NCI-H1930 (cell line): ENCODE results near the gene ACR.
A peak's percentile ranks its signal among the peaks of the same experiment; 100 is the strongest.

ENCODE experiments used
- DNase-seq, 2 experiments: peaks; one replicate each; lab custom pipeline; 2025; lab: John Stamatoyannopoulos, UW

The ACR gene

DNA sequence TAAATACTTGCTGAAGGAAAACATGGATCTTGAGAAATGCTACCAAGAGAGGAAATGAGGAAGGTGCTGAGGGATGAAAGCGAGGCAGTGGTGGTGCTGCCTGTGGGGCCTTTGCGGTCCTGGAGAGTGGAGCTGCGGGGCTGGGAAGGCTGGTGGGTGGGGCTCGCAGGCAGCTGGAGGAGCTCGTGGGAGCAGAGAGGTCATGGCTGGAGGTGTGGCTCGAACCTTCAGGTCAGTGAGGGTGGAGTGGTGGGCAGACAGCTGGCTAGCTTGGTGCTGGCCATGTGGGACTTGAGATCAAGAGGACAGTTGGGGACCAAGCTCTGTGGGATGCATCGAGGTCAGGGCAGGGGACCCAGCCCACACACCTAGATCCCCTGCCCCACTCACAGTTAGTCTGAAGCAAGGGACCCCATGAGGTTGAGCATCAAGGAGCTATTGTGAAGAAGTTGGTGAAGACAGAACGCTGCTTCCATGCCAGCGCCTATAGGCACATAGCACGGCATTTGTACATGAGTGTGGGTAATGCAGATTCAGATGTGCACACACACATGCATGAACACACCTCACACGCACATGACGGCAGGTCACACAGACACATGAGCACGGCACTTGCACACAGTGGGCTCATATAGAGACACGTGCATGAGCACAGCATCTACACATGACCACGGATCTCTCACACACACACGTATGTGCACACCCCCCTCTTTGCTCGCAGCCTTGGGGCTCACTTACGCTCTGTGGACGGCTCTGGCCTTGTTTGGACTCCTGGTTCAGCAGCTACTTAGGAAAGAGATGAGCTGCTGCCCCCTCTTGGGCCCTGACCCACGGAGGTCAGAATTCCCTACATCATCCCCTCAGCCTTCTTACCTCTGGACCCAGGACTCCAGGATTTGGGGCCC, 34.9 kb upstream of the ACR start:
- no peak for DNase-seq

DNA sequence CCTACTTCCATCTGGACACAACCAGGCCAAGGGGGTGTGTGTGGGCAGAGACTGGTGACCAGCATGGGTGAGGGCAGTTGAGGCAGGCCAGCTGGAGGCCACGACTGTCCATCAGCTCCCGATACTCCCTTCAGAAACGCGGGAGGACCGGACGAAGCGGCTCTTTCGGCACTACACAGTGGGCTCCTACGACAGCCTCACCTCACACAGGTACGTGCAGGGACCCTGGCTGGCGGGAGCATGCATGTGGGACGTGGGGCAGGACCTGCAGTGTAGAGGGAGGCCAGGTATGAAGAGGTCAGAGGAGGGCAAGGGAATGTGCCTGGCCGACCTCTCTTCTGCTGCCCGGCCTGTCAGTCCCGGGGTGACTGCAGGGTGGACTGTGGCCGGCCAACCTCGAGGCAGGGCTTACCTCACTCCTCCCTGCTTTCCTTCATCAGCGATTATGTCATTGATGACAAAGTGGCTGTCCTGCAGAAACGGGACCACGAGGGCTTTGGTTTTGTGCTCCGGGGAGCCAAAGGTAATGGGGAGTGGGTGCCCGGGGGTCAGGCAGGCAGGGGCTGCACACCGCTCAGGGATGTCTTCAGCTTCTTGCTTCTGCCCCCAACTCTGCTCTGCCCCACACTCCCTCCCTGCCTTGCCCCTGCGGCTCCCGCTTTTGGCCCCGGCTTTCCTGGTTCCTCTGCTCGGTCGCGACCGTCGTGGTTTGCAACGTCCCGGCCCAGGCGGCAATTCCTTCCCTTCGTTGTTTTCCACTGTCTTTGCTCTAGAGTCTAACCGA, 34.1 kb upstream of the ACR start:
- DNase-seq = no peak

DNA sequence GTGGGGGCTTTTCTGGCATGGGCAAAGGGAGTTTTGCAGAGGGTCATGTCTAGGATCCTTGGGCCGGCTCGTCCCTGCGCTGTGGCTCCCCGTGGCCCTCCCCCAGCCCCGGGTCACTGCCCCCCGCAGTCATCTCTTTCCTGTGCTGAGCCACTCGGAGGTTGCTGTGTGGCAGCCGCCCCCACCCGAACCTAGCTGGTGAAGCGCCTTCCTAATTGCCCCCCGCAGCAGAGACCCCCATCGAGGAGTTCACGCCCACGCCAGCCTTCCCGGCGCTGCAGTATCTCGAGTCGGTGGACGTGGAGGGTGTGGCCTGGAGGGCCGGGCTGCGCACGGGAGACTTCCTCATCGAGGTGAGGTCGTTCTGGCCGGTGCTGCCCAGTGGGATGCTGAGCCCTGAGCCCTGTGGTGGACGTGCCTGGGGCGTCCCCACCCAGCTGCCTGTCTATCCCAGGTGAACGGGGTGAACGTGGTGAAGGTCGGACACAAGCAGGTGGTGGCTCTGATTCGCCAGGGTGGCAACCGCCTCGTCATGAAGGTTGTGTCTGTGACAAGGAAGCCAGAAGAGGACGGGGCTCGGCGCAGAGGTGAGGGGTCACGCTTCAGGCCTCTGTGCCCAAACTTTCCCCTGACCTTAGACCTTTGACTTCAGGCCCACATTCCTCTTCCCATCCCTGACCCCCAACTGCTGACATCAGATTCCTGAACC, 33.3 kb upstream of the ACR start:
- DNase-seq = no peak

DNA sequence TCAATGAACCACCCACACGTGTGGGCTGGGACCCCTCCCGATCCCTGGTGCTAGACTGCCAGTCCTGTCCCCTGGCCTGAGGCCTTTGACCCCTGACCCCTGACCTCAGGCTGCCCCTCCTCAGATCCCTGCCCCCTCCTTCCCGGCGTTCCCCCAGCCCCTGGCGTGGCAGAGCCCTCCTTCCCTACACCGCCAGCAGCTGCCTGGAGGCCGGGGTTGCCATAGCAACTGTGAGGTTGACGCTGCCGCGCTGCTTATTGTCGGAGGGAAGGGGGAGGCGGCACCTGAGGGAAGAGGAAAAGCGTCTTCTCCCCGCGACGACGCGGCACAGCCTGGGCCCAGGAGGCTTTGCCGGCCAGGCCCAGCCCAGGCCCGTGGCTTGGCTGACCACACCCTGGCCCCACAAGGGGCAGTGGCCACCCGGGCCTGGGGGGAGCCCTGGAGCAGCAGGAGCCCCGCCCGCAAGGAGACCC, 32.7 kb upstream of the ACR start:
- peak; percentile 70 to 81 for DNase-seq

DNA sequence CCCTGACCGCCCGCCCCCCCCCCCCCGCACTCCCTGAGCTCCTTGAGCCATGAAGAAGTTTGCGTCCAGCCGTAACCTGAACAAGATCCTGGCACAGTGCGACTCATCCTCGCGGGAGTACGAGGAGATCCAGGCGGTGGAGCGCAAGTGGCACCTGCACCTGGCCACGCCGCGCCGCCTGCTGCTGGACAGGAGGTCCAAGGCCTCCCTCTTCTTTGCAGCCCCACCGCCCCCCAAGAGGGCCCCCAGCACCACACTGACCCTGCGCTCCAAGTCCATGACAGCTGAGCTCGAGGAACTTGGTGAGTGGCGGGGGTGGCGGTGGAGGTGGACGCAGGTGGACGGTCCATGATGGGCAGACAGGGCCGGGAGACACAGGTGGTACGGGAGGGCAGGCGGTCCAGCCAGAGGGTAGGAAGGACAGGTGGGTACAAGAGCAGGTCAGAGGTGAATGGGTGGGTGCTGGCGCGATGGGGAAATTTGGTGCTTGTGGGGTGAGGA, 32.1 kb upstream of the ACR start:
- no peak for DNase-seq

DNA sequence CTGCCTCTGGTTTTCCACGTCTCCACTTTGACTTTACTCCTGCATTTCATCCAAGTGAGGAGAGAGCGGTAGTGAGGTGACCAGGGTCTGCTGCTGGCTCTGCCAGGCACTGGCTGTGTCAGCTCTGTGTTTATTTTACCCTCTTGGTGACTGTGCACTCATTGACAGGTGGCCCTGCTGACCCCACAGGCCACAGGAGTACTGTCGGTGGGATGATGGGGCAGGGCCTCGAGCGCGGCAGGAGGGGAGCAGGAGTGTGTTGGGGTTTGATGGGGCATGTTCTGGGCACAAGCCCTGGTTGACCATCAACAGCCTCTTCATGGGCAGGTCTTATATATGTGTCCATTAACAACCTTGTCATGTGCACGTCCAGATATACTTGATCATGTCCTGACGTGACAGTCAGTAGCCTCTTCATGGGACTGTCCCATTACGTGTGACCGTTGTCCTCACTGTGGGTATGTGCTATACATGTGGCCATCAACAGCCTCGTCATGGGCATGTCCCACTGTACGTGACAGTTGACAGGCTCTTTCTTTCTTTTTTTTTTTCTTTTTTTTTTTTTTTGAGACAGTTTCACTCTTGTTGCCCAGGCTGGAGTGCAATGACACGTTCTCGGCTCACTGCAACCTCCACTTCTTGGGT, 31.4 kb upstream of the ACR start:
- no peak for DNase-seq

DNA sequence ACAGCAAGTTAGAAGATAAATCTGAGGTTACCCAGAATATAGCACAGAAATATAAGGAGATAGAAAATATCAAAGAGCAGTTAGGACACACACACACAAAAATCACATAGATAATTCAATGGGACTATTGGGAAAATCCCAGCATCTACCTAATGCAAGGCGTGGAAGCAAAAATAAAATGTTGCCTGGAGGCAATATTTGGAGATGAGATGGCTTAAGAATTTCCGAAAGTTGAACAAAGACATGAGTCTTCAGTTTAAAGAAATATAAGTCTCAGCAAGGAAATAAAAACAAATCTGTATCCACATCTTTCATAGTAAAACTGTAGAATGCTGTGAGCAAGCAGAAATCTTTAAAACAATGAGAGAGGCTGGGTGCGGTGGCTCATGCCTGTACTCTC, 29.5 kb upstream of the ACR start:
- DNase-seq = no peak

DNA sequence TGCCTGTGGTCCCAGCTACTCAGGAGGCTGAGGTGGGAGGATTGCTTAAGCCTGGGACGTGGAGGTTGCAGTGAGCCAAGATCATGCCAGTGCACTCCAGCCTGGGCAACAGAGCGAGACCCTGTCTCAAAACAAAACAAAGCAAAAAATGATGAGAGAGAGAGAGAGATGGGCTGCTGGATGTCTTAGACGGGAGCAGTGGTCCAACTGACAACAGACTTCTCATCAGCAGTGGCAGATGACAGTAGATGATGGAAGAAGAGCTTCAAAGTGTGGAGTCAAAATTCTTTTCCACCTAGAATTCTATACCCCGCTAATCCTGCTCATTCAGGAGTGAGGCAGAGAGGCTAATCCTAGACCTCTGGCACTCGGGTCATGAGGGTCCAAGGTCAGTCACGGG, 29.0 kb upstream of the ACR start:
- no peak for DNase-seq

DNA sequence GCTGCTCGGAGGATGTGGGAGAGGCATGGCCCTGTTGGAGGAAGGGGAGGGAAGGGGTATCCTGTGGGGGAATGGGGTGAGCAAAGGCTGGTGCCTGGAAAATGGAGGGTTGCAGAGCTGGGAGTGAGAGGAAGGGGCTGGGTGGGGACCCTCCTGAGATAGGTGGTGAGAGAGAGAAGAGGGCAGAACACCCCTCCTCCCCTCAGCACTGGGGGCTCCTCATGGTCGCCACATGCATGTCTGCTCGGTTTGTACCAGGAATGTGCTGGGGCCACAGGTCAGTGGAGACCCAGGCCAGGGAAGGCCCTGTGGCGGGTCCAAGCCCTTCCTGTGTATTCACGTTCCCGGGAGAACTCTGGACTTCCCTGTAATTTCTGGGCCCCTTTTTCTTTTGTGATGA, 27.8 kb upstream of the ACR start:
- no peak for DNase-seq

DNA sequence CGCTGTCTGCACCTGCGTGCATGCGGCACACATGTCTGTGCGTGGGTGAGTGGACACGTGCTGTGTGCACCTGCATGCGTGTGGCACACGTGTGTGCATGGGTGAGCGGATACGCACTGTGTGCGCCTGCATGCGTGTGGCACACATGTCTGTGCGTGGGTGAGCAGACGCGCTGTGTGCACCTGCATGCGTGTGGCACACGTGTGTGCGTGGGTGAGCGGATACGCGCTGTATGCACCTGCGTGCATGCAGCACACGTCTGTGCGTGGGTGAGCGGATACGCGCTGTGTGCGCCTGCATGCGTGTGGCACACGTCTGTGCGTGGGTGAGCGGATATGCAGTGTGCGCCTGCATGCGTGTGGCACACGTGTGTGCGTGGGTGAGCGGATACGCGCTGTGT, 27.1 kb upstream of the ACR start:
- DNase-seq = no peak

DNA sequence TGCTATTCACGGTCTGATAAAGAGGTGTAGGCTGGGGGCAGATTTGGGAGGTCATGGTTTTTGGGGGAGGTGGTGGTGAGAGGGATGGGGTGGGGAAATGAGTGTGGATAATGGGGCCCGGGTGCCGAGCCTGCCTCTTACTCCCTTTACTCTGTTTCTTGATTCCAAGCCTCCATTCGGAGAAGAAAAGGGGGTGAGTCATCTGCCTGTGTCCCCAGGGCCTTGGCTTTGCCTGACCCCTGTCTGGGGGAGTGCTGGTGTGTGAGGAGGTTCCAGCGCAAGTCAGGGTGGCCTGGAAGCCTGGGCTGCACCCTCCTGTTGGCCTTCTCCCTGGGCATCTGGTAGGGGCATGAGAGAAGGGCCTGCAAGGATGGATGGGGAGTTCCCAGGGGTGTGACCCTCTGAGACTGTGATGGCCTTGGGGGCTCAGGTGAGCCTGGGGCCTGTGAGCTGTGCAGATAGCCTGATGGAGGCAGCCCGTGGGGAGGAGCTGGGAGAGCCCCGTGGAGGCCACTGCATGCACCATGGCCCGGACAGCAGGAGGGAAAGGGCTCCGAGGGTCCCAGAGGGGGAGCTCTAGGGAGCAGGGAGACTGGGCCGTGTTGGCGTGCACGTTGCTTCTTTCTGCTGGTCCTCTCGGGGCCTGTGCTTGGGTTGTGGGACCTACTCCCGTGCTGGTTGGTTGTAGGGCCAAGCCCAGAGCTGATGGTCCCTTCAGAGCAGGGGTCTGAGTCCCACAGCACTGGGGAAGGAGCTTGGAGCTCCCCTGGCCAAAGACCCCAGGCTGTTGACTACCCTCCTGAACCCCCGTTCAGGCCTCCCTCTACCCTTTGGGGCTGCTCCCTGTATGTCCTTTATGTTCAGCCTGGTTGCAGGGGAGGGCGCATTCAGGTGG, 26.3 kb upstream of the ACR start:
- DNase-seq = no peak

DNA sequence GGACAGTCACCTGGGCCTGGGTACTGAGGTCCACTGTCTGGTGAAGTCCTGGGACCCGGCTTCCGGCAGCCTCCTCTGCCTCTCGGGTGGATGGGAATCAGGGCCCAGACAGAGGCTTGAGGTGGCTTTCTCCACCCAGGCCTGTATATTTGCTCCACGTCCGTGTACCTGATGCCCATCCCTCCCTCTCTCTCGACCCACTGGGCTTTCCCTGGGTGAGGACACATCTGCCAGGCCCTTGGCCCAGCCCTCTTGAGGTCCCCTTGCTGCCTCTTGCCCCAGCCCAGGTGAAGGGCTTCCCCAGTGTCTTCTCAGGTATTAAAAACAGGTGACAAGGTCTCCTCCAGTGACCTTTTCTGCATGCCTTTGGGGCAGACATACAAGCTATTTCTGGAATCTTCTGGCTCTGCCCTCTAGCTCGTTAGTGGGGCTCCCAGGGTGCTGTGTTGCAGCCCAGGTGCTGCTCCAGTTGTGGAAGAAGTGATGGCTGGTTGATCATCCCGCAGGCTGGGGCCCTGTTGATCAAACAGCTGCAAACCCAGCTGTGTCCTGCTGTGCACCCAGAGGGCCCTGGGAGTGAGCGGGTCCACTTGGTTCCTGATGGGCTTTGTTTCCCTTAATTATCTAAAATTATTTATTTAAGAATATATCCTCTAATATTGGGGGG, 25.5 kb upstream of the ACR start:
- DNase-seq = no peak

DNA sequence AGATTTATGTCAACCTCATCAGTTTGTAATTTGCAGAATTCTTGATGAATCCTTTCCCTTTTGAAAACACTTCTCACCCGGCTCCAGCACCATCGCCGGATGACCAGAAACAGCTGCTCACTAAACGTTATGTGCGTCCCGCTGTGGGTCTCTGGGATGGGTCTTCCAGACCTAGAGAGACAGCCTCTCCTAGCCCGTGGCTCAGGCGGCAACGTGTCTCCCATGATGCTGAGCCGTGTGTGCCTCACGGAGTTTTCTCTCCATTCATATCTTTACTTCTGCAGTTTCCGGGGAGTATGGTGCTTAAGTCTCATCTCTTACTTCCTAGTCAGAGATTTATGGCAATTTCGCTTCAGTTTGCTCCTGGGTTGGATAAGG, 25.0 kb upstream of the ACR start:
- no peak for DNase-seq

DNA sequence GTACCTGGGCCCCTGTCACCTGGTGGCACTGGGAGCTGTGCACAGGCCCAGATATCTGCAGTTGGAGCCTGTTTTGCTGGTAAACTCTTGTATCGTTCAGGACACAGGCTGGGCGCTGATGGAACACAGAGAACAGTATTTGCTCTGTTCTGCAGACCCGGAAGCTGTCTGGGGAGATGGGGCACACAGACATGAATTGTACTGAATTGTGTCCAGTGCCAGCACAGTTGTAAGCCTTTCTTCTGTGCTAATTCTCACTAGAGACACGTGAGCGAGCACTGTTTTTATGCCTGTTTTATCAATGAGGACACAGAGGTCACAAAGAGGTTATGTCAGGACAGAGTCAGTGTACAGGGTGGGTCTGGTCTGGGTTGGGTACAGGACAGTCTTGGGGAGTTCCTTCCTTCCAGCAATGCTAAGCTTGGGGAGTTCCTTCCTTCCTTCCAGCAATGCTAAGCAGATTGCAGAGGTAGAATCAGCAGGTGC, 24.4 kb upstream of the ACR start:
- no peak for DNase-seq

DNA sequence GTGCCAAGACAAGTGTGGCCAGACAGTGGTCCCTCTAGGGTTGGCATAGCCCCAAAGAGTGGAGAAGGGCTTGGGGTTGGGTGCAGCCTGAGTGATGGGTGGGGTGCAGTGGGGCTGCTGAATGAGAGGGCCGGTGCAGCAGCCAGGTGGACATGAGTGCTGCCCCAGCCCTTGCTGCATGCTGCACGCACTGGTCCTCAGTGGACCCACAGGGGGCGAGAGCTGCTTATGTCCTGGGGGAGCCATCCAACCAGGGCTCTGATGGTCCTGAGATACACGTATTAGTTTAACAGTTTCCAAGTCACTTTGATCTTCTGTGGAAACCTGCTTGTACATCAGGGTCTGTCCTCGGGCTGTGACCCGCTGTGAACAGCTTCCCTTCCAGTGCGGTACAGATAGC, 23.9 kb upstream of the ACR start:
- no peak for DNase-seq

DNA sequence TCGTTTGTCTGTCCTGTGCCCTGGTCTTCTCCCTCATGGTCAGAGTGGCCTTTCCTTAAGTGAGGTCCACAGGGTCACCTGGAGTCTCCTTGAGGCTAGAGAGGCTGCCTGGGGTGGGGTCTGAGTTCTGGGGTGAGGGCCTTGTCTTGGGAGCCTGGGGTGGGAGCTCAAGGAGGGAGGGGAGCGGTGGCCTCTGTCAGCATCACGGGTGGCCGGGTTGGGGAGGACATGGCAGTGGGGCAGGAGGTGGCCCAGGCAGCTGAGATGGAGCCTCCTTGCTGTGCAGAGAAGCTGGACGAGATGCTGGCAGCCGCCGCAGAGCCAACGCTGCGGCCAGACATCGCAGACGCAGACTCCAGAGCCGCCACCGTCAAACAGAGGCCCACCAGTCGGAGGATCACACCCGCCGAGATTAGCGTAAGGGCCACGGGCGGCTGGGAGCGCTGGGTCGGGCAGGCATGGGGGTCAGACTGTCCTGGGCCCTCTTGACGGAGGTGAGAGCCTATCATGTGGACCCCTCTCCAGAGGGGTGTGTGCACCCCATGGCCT, 23.3 kb upstream of the ACR start:
- DNase-seq = no peak

DNA sequence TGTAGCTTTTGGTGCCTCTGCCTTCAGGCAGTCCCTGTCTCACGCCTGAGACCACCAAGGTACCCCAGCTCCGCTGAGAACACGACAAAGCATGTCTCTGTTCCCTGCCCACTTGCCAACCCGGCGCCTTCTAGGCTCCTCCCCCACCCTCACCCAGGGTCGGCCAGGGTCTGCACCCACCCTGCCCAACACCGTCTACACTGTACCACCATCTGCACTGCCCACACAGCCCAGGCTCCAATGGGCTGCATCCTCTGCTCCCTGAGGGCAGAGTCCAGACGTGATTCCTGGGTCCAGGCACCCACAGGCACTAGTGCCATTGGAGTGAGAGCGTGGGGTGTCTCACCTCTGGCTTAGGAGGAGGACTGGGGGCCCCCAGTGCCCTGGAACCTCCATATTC, 22.8 kb upstream of the ACR start:
- DNase-seq = no peak

DNA sequence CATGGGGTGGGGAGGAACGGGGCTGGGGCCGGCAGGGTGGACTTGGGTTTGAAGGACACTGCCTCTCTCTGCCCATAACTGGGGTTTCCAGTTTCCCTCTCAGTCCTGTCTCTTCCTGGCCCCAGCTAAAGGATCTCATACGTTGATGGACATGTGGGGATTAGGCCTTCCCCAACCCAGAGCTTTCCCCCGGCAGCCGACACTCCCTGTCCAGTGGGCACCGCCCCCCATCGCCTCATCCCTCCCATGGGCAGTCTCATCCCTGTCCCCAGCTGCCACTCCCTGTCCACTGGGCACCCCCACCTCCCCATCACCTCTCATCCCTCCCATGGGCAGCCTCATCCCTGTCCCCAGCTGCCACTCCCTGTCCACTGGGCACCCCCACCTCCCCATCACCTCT, 22.2 kb upstream of the ACR start:
- DNase-seq = no peak

DNA sequence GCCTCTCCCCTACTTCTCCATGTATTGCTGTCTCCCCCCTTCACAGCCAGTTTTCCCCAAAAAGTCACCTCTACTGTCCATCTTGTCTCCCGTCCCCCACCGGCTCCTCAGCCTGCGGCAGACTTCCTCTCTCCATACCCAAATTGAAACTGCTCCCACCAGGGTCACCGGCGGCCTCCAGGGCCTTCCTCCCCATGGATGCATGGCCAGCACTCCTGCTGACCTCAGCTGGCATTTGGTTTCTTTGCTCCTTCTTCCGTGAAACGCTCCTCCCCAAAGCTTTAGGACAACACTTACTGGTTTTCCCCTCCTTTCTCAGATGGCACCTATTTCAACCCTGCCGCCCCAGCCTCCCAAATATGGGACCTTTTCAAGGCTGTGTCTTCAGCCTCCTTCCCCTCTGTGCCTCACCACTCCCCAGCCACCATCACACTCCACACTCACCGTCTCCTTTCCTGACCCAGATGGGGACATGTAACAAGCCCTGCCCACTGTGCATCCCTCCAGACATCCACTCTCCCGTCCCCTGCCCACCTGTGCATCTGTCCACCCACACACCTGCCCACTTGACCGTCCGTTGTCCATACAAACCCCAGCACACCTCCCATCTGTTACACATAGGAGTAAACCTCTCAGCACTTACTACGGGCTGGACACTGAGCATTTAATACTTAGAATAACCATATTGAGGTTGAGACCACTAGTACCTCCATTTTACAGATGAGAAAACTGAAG, 21.5 kb upstream of the ACR start:
- no peak for DNase-seq
